Measurements from ENCODE around the gene RIPK1.
A peak's percentile ranks its signal among the peaks of the same experiment; 100 is the strongest.
"Not testable (repeated sequence)": the region's sequence is repeated elsewhere in the genome, so short reads cannot be mapped to it uniquely, and the experiment has no call there.

Gene RIPK1

GRCh38 chr6:3041606-3042005 lies 26.7 kb upstream of the RIPK1 start:
- no peak for DNase-seq

- no peak for DNase-seq
Observed at GRCh38 chr6:3045369-3045768, 22.9 kb upstream of the RIPK1 start.

- no peak for DNase-seq
Observed at GRCh38 chr6:3045777-3046176, 22.5 kb upstream of the RIPK1 start.

DNA sequence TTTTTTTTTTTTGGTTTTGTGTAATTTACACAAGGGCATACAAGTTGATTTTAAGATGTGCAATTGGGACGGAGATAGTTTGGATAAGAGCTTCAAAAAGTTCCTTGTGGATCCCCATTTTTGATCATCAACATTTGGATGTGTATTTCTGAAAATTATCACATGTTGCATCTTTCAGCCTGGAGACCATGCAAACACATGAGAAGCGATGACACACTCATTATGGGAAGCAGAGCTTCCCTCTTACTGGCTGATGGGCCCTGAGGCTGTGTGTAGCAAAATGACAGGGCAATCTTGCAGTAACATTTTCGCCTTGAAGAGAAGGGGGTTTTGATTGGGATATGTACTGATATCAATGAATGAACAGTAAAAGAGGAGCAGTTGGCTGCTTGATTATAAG lies 22.0 kb upstream of the RIPK1 start:
- DNase-seq: no peak

GRCh38 chr6:3048009-3048408 lies 20.3 kb upstream of the RIPK1 start:
- not testable (repeated sequence) for DNase-seq

GRCh38 chr6:3052481-3053230 lies 15.6 kb upstream of the RIPK1 start:
- no peak for DNase-seq

GRCh38 chr6:3053231-3053508 lies 15.1 kb upstream of the RIPK1 start:
- DNase-seq: no peak

- peak; percentile 46 for DNase-seq
Observed at GRCh38 chr6:3054229-3055157, 13.8 kb upstream of the RIPK1 start.

- DNase-seq: not testable (repeated sequence)
Observed at GRCh38 chr6:3055158-3055499, 13.2 kb upstream of the RIPK1 start.

- DNase-seq: no peak
Observed at GRCh38 chr6:3057063-3057770, 11.1 kb upstream of the RIPK1 start.

GRCh38 chr6:3058957-3059356 lies 9.3 kb upstream of the RIPK1 start:
- DNase-seq: no peak

DNA sequence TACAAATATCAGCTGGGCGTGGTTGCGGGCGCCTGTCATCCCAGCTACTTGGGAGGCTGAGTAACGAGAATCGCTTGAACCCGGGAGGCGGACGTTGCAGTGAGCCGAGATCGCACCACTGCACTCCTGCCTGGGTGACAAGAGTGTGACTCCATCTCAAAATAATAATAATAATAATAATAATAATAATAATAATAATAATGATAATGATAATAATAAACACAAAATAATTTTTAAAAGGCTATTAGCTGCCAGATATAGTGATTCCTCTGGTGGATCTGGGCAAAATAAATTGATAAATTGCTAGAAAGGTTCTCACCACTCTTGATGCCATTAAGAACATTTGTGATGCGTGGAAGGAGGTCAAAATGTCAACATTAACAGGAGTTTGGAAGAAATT lies 8.2 kb upstream of the RIPK1 start:
- DNase-seq: not testable (repeated sequence)

GRCh38 chr6:3061501-3061941 lies 6.8 kb upstream of the RIPK1 start:
- DNase-seq: no peak

- DNase-seq: peak; percentile 64
Observed at GRCh38 chr6:3063340-3063732, 5.0 kb upstream of the RIPK1 start.

- peak; percentile 89 for DNase-seq
Observed at GRCh38 chr6:3063733-3064700, 4.3 kb upstream of the RIPK1 start.

- DNase-seq: no peak
Observed at GRCh38 chr6:3071568-3071967, 3.3 kb downstream of the RIPK1 start.

DNA sequence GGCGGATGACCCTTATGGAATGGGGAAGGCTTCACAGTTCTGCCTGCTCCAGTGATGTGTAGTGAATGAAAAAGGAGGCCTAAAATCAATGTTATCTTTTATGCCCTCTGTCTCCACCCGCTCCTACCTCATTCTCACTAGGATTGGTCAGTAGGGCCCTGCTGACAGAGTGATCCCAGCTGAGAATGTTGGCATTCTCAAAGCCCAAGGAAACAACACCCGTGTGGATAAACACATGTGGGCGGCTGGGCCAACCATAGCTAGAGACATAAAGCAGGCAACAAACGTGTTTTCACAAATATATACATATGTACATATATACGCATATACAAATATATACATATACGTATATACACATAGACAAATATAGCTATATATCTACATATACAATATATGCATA lies 4.5 kb downstream of the RIPK1 start:
- no peak for DNase-seq

DNA sequence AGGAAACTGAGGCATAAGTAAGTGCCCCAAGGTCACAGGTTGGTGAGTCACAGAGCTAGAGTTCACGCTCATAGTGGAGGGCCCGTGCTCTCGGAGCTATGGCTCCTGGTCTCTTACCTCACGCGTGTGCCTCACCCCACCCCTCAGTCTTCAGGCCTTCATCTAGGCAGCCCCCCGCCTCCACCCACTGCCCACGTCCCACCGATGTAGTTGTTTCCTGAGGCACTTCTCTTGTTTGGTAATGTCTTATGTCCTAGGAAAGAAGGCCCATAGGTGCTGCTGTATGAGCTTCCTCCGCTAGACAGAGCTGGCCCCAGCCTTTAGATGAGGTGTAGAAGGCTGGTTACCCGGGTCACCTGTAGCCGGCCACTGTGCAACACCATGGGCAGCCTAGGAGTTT lies 5.1 kb downstream of the RIPK1 start:
- DNase-seq: no peak

GRCh38 chr6:3075772-3076113 lies 7.4 kb downstream of the RIPK1 start:
- no peak for DNase-seq

DNA sequence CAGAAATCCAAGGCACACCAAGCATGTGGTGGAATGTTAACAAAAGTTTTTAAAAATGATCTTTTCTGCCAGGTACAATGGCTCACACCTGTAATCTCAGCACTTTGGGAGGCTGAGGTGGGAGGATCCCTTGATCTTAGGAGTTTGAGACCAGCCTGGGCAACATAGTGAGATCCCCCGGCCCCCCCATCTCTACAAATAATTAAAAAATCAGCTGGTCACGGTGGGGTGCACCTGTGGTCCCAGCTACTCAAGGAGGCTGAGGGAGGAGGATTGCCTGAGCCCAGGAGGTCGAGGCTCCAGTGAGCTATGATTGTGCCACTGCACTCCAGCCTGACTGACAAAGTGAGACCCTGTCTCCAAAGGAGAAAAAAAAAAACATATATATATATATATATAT lies 8.0 kb downstream of the RIPK1 start:
- no peak for DNase-seq

- no peak for DNase-seq
Observed at GRCh38 chr6:3077430-3077829, 9.1 kb downstream of the RIPK1 start.

DNA sequence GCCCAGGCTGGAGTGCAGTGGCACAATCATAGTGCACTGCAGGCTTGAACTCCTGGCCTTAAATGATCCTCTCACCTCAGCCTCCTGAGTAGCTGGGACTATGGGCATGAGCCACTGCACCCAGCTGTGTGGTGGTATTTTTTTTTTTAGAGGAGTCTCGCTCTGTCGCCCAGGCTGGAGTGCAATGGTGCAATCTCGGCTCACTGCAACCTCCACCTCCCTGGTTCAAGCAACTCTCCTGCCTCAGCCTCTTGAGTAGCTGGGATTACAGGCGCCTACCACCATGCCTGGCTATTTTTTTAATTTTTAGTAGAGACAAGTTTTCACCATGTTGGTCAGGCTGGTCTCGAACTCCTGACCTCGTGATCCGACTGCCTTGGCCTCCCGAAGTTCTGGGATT lies 10.7 kb downstream of the RIPK1 start:
- DNase-seq: not testable (repeated sequence)
